ENCODE data around the gene UROC1.

UROC1 gene

GRCh38 chr3:126442856-126443242 lies 74.7 kb downstream of the UROC1 start:
- Histone ChIP-seq H3K36me3 (replicated peaks; ENCODE audit: insufficient read depth, low read length) (no peaks in the 10 kb centered on the region), H4K20me1 (ENCODE audit: insufficient read depth, low read length) (no peaks in the 10 kb centered on the region), H3K9me2 (replicated peaks; ENCODE audit: insufficient read depth, low read length) (no peaks in the 10 kb centered on the region), H3K27ac (ENCODE audit: low read length) (no peak overlapping the region), H3K9ac (ENCODE audit: low read length) (no peak overlapping the region), H3K4me1 (ENCODE audit: low read length) (no peaks in the 10 kb centered on the region), H3K4me2 (ENCODE audit: low read depth, low read length) (no peak overlapping the region), H3K79me2 (ENCODE audit: low read length) (no peaks in the 10 kb centered on the region), H2AFZ (ENCODE audit: low read length) (no peak overlapping the region), H3F3A (ENCODE audit: insufficient read depth, low read length) (no peaks in the 10 kb centered on the region), H3K4me3 (ENCODE audit: low read length) (no peak overlapping the region), H3K9me3 (replicated peaks; ENCODE audit: insufficient read depth, low read length) (no peaks in the 10 kb centered on the region), H3K27me3 (replicated peaks; ENCODE audit: insufficient read depth, low read length) (no peaks in the 10 kb centered on the region)
- DNase-seq, result no peak
- TF ChIP-seq EZH2phosphoT487 (IDR thresholded peaks at IDR 0.05; ENCODE audit: low read length) (no peak), CTCF (IDR thresholded peaks at IDR 0.05; ENCODE audit: low read length) (no peak), EZH2 (optimal IDR thresholded peaks at IDR 0.05; ENCODE audit: low read depth, low read length) (no peak)

DNA sequence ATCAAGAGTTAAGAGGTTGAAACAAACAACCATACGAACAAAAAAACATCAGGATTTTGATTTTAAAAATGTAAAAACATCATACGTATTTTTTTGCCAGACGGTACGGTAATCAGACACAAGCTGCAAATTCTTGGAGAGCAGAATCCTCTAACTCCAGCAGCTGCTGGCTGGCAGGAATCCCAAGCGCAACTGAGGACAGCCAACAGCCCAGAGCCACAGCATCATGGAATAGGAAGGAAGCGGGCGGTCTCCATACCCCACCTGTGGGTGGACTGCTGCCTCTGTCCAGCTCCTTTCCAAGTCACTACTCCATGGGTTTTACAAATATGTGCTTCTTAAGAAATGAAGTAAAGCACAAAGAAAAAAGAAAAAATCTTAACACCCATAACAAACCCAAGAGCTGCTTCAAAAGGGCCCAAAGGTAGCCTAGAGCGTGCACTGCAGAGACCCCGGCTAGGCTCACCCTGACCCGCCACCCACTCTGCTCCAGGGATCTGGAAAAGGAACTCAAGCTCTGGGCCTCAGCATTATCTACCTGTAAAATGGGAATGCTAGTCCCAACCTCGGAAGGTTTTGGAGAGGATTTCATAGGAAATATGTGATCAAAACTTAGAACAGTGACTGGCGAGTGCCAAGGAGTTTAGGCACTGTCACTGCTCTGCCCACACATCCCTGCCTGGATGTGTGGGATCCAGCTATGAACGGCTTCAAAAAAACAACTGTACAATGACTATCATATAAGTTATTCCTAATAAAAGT lies 75.3 kb downstream of the UROC1 start:
- Histone ChIP-seq H4K20me1 (ENCODE audit: insufficient read depth, low read length) (no peaks in the 10 kb centered on the region), H3K4me3 (ENCODE audit: low read length) (no peak overlapping the region), H3F3A (ENCODE audit: insufficient read depth, low read length) (no peaks in the 10 kb centered on the region), H3K79me2 (ENCODE audit: low read length) (no peaks in the 10 kb centered on the region), H2AFZ (ENCODE audit: low read length) (no peak overlapping the region), H3K9me2 (replicated peaks; ENCODE audit: insufficient read depth, low read length) (no peaks in the 10 kb centered on the region), H3K36me3 (replicated peaks; ENCODE audit: insufficient read depth, low read length) (no peaks in the 10 kb centered on the region), H3K9me3 (replicated peaks; ENCODE audit: insufficient read depth, low read length) (no peaks in the 10 kb centered on the region), H3K9ac (ENCODE audit: low read length) (no peak overlapping the region), H3K27ac (ENCODE audit: low read length) (no peak overlapping the region), H3K4me1 (ENCODE audit: low read length) (no peaks in the 10 kb centered on the region), H3K4me2 (ENCODE audit: low read depth, low read length) (no peak overlapping the region), H3K27me3 (replicated peaks; ENCODE audit: insufficient read depth, low read length) (no peaks in the 10 kb centered on the region)
- no peak for TF ChIP-seq CTCF (IDR thresholded peaks at IDR 0.05; ENCODE audit: low read length)
- TF ChIP-seq EZH2phosphoT487 (IDR thresholded peaks at IDR 0.05; ENCODE audit: low read length), result no peak
- no peak for TF ChIP-seq EZH2 (optimal IDR thresholded peaks at IDR 0.05; ENCODE audit: low read depth, low read length)
- no peak for DNase-seq

GRCh38 chr3:126441256-126441880 lies 76.2 kb downstream of the UROC1 start:
- Histone ChIP-seq H3K27ac (ENCODE audit: low read length) (no peak overlapping the region), H3K9me2 (replicated peaks; ENCODE audit: insufficient read depth, low read length) (no peaks in the 10 kb centered on the region), H4K20me1 (ENCODE audit: insufficient read depth, low read length) (no peaks in the 10 kb centered on the region), H3K4me3 (ENCODE audit: low read length) (no peak overlapping the region), H3K9me3 (replicated peaks; ENCODE audit: insufficient read depth, low read length) (no peaks in the 10 kb centered on the region), H3K79me2 (ENCODE audit: low read length) (no peaks in the 10 kb centered on the region), H3K27me3 (replicated peaks; ENCODE audit: insufficient read depth, low read length) (no peaks in the 10 kb centered on the region), H3K36me3 (replicated peaks; ENCODE audit: insufficient read depth, low read length) (no peaks in the 10 kb centered on the region), H3K4me2 (ENCODE audit: low read depth, low read length) (no peak overlapping the region), H2AFZ (ENCODE audit: low read length) (no peak overlapping the region), H3K9ac (ENCODE audit: low read length) (no peak overlapping the region), H3K4me1 (ENCODE audit: low read length) (no peaks in the 10 kb centered on the region), H3F3A (ENCODE audit: insufficient read depth, low read length) (no peaks in the 10 kb centered on the region)
- no peak for TF ChIP-seq EZH2phosphoT487 (IDR thresholded peaks at IDR 0.05; ENCODE audit: low read length)
- no peak for TF ChIP-seq EZH2 (optimal IDR thresholded peaks at IDR 0.05; ENCODE audit: low read depth, low read length)
- no peak for TF ChIP-seq CTCF (IDR thresholded peaks at IDR 0.05; ENCODE audit: low read length)
- DNase-seq, result no peak
